Keratinocyte (primary cell): ENCODE data around the gene PGBD4. TPM values are rescaled to one million over a fixed set of nuclear protein-coding genes. Genes with fewer than 3 reads are reported as not detected.
A peak's percentile ranks its signal among the peaks of the same experiment; 100 is the strongest.

Source experiments
- DNase-seq: peaks from one replicate; pipeline ENCODE4 v3.0.0-alpha.2; 2011; ENCODE audit warnings: low read depth, missing footprints, low spot score
- FAIRE-seq: peaks from 2 replicates; lab custom pipeline; 2011; peaks lifted over from hg19 to GRCh38; lab: Jason Lieb, UNC
- H2AFZ ChIP-seq: 2 replicates; pipeline ENCODE4 v1.6.0; 2012; ENCODE audit warnings: low read length, control low read depth, inconsistent platforms; ENCODE audit not compliant: control insufficient read depth
- H3K27ac ChIP-seq: 2 replicates; pipeline ENCODE4 v1.5.1; 2011; ENCODE audit warnings: low read length; ENCODE audit not compliant: control insufficient read depth, insufficient read depth
- H3K27me3 ChIP-seq: 3 replicates; pipeline ENCODE4 v1.6.0; 2011; ENCODE audit warnings: low read length; ENCODE audit not compliant: control insufficient read depth, insufficient read depth; ENCODE audit errors: extremely low read depth
- H3K36me3 ChIP-seq, 2 experiments: 2 replicates in 1 of 2; 3 replicates in 1 of 2; pipeline ENCODE4 v1.5.1; 2011; ENCODE audit warnings: low read length in 2 of 2, mild to moderate bottlenecking in 1 of 2; ENCODE audit not compliant: control insufficient read depth in 2 of 2, insufficient read depth in 2 of 2; ENCODE audit errors: extremely low read depth in 1 of 2
- H3K4me1 ChIP-seq: 3 replicates; pipeline ENCODE4 v1.5.1; 2011; ENCODE audit warnings: low read length; ENCODE audit not compliant: control insufficient read depth, insufficient read depth; ENCODE audit errors: extremely low read depth
- H3K4me2 ChIP-seq: 3 replicates; pipeline ENCODE4 v1.6.0; 2011; ENCODE audit warnings: low read depth, low read length; ENCODE audit not compliant: control insufficient read depth, insufficient read depth; ENCODE audit errors: extremely low read depth
- H3K4me3 ChIP-seq, 3 experiments: fragments of 200-600 bp in 1 of 3; sonication (generic) in 1 of 3; 2 replicates in 2 of 3; 3 replicates in 1 of 3; pipeline ENCODE4 v1.5.1; 2011 to 2016; ENCODE audit warnings: low read length in 3 of 3, mild to moderate bottlenecking in 3 of 3, control low read depth in 2 of 3, inconsistent platforms in 1 of 3, low read depth in 1 of 3, mixed read lengths in 1 of 3, mixed run types in 1 of 3, moderate library complexity in 1 of 3; ENCODE audit not compliant: control insufficient read depth in 2 of 3, insufficient read depth in 2 of 3; ENCODE audit errors: extremely low read depth in 1 of 3
- H3K79me2 ChIP-seq: 2 replicates; pipeline ENCODE4 v1.6.0; 2012; ENCODE audit warnings: low read length; ENCODE audit not compliant: control insufficient read depth, insufficient read depth
- H3K9ac ChIP-seq: 3 replicates; pipeline ENCODE4 v1.6.0; 2011; ENCODE audit warnings: low read length; ENCODE audit not compliant: control insufficient read depth, insufficient read depth; ENCODE audit errors: extremely low read depth
- H3K9me1 ChIP-seq: 3 replicates; pipeline ENCODE4 v1.6.0; 2011; ENCODE audit warnings: low read length; ENCODE audit not compliant: control insufficient read depth, insufficient read depth; ENCODE audit errors: extremely low read depth
- H3K9me3 ChIP-seq: 2 replicates; pipeline ENCODE4 v1.5.1; 2012; ENCODE audit warnings: low read depth, low read length; ENCODE audit not compliant: control insufficient read depth
- H4K20me1 ChIP-seq: 3 replicates; pipeline ENCODE4 v1.6.0; 2011; ENCODE audit warnings: low read length; ENCODE audit not compliant: control insufficient read depth, insufficient read depth; ENCODE audit errors: extremely low read depth
- CTCF ChIP-seq, 3 experiments: IDR thresholded peaks in 1 of 3; conservative IDR thresholded peaks in 1 of 3; optimal IDR thresholded peaks in 1 of 3; 2 replicates in 2 of 3; 3 replicates in 1 of 3; pipeline versions ENCODE3 to v1.5.1; 2011; ENCODE audit warnings: low read length in 3 of 3, mild to moderate bottlenecking in 3 of 3, moderate library complexity in 2 of 3, control low read depth in 1 of 3, inconsistent platforms in 1 of 3; ENCODE audit not compliant: insufficient read depth in 2 of 3; ENCODE audit errors: extremely low read depth in 1 of 3
- EZH2 ChIP-seq: IDR thresholded peaks from one replicate; pipeline ENCODE4 v1.6.1; 2012; ENCODE audit warnings: inconsistent platforms, mild to moderate bottlenecking, low read length, moderate library complexity
- dilution Hi-C: fragments of 300-500 bp; cut with MboI; formaldehyde crosslinking; loops from one replicate; pipeline ENCODE4 v1.7.0; 2020; ENCODE audit warnings: low sequenced_read_pairs; ENCODE audit not compliant: extremely low pct_ligation_motif_present
- polyA plus RNA-seq, 5 experiments: library from polyadenylated mRNA; depleted of rRNA in 3 of 5; stranded (reverse) in 3 of 5; stranded (forward) in 1 of 5; unstranded in 1 of 5; fragments of >200 nt; gene quantifications; 1 replicate in 1 of 5; 2 replicates in 3 of 5; 3 replicates in 1 of 5; pipeline versions ENCODE4 v1.2.1 to v1.2.3, GENCODE V29; 2011 to 2012; ENCODE audit warnings: missing spikeins in 2 of 5, low read depth in 1 of 5, low replicate concordance in 1 of 5

The PGBD4 gene
- polyA plus RNA-seq, 1 donor (not counting 4 experiments of a cell fraction or from before 2014, with no cell fraction given) = 2.3 TPM

- Histone ChIP-seq H4K20me1 (no peaks in the 10 kb centered on the region), H3K4me1 (peaks cover 6% of the 10 kb centered on the region), H3K4me2 (no peak overlapping the region), H3K27me3 (no peaks in the 10 kb centered on the region), H3K9me1 (no peaks in the 10 kb centered on the region), H3K27ac (no peak overlapping the region), H3K79me2 (no peaks in the 10 kb centered on the region), H3K9ac (no peak overlapping the region), H3K36me3 (no peaks in the 10 kb centered on the region), H2AFZ (no peak overlapping the region), H3K4me3 (no peak overlapping the region), H3K9me3 (no peaks in the 10 kb centered on the region)
- dilution Hi-C loops = no loop called here
- FAIRE-seq = no peak
- no peak for DNase-seq
- no peak for TF ChIP-seq EZH2
- TF ChIP-seq CTCF (optimal IDR thresholded peaks at IDR 0.05 in 1 of 3, IDR thresholded peaks at IDR 0.05 in 1 of 3, conservative IDR thresholded peaks at IDR 0.05 in 1 of 3; ENCODE audit: extremely low read depth in 1 of 3, insufficient read depth in 2 of 3, low read length in 3 of 3) = no peak
Observed at GRCh38 chr15:34107315-34107714, 5.4 kb downstream of the PGBD4 start.

- DNase-seq = no peak
- no peak overlapping the region for H3K27ac ChIP-seq
- H3K9ac ChIP-seq = no peak overlapping the region
- no peaks in the 10 kb centered on the region for H3K9me1 ChIP-seq
- no peak overlapping the region for H3K4me3 ChIP-seq
- H3K9me3 ChIP-seq = no peaks in the 10 kb centered on the region
- TF ChIP-seq CTCF (optimal IDR thresholded peaks at IDR 0.05 in 1 of 3, IDR thresholded peaks at IDR 0.05 in 1 of 3, conservative IDR thresholded peaks at IDR 0.05 in 1 of 3; ENCODE audit: extremely low read depth in 1 of 3, insufficient read depth in 2 of 3, low read length in 3 of 3) = peak in 2 of 3 experiments; percentile 53 to 54
- no peak for TF ChIP-seq EZH2
- H3K27me3 ChIP-seq = no peaks in the 10 kb centered on the region
- no peaks in the 10 kb centered on the region for H3K79me2 ChIP-seq
- H4K20me1 ChIP-seq = no peaks in the 10 kb centered on the region
- no peak overlapping the region for H2AFZ ChIP-seq
- no peak overlapping the region for H3K4me2 ChIP-seq
- no peaks in the 10 kb centered on the region for H3K36me3 ChIP-seq
- H3K4me1 ChIP-seq = no peaks in the 10 kb centered on the region
- dilution Hi-C loops = no loop called here
- no peak for FAIRE-seq
Observed at GRCh38 chr15:34109797-34110663, 8.1 kb downstream of the PGBD4 start.
